GM12891 (cell line): Measurements from ENCODE around the gene ZDHHC1.

Experiments
- DNase-seq: peaks from one replicate; pipeline ENCODE4 v3.0.0; 2011; ENCODE audit warnings: low spot score; ENCODE audit not compliant: insufficient read length
- FAIRE-seq: peaks from 2 replicates; lab custom pipeline; 2011; peaks lifted over from hg19 to GRCh38; lab: Jason Lieb, UNC
- PAX5 ChIP-seq: IDR thresholded peaks from 2 replicates; pipeline ENCODE4 v1.6.1; 2011; ENCODE audit warnings: low read length, moderate library complexity, mild to moderate bottlenecking; ENCODE audit not compliant: insufficient read depth, severe bottlenecking
- POLR2A ChIP-seq: IDR thresholded peaks from 2 replicates; pipeline ENCODE4 v1.6.1; 2011; ENCODE audit warnings: low read depth, low read length, control low read depth
- POLR2AphosphoS5 ChIP-seq: IDR thresholded peaks from 2 replicates; pipeline ENCODE4 v1.6.1; 2011; ENCODE audit warnings: low read depth, low read length, control low read depth
- POU2F2 ChIP-seq: IDR thresholded peaks from 2 replicates; pipeline ENCODE4 v1.6.1; 2011; ENCODE audit warnings: low read depth, mild to moderate bottlenecking, control low read depth, low read length, moderate library complexity
- SPI1 ChIP-seq: IDR thresholded peaks from 2 replicates; pipeline ENCODE4 v1.6.1; 2011; ENCODE audit warnings: low read depth, low read length, control low read depth
- TAF1 ChIP-seq: IDR thresholded peaks from 2 replicates; pipeline ENCODE4 v1.6.1; 2011; ENCODE audit warnings: low read depth, low read length, control low read depth

ZDHHC1 gene

GRCh38 chr16:67430977-67431774 lies 14.9 kb upstream of the ZDHHC1 start, which contains the start of gene HSD11B2:
Gene HSD11B2 (plus strand): TSS chr16:67431121. CDS start chr16:67431249, 128 bp downstream.
- FAIRE-seq (no peak), DNase-seq (peak; percentile 63)
- TF ChIP-seq SPI1: no peak
- TF ChIP-seq POU2F2: no peak
- TF ChIP-seq POLR2A: no peak
- no peak for TF ChIP-seq PAX5
- TF ChIP-seq TAF1: no peak
- TF ChIP-seq POLR2AphosphoS5: no peak

GRCh38 chr16:67430504-67430976 lies 14.3 kb upstream of the ZDHHC1 start:
- TF ChIP-seq PAX5 (no peak), TAF1 (no peak), POU2F2 (no peak), POLR2AphosphoS5 (no peak), POLR2A (no peak), SPI1 (no peak)
- FAIRE-seq (peak; percentile 58), DNase-seq (no peak)

- DNase-seq (no peak), FAIRE-seq (no peak)
- TF ChIP-seq POLR2AphosphoS5 (no peak), TAF1 (no peak), SPI1 (no peak), POLR2A (no peak), PAX5 (no peak), POU2F2 (no peak)
These were observed 13.7 kb upstream of the ZDHHC1 start for GRCh38 chr16:67429799-67430503.

GRCh38 chr16:67429053-67429798 lies 12.9 kb upstream of the ZDHHC1 start:
- FAIRE-seq: no peak

GRCh38 chr16:67428146-67428731 lies 12.0 kb upstream of the ZDHHC1 start:
- peak; percentile 28 for FAIRE-seq
- peak; percentile 68 for DNase-seq
- no peak for TF ChIP-seq TAF1
- no peak for TF ChIP-seq POU2F2
- no peak for TF ChIP-seq PAX5
- no peak for TF ChIP-seq POLR2A
- TF ChIP-seq SPI1: no peak
- TF ChIP-seq POLR2AphosphoS5: no peak

More at GRCh38 chr16:67429053-67429798, 12.9 kb upstream of the ZDHHC1 start:
- no peak for DNase-seq
- TF ChIP-seq POLR2A: no peak
- TF ChIP-seq TAF1: no peak
- no peak for TF ChIP-seq POU2F2
- no peak for TF ChIP-seq POLR2AphosphoS5
- no peak for TF ChIP-seq SPI1
- no peak for TF ChIP-seq PAX5

GRCh38 chr16:67426950-67427349 lies 10.7 kb upstream of the ZDHHC1 start:
- DNase-seq (no peak), FAIRE-seq (no peak)
- TF ChIP-seq POLR2AphosphoS5: no peak
- no peak for TF ChIP-seq SPI1
- TF ChIP-seq POLR2A: no peak
- no peak for TF ChIP-seq POU2F2
- no peak for TF ChIP-seq TAF1
- TF ChIP-seq PAX5: no peak

- TF ChIP-seq POLR2A (no peak), POU2F2 (no peak), PAX5 (no peak), POLR2AphosphoS5 (no peak), TAF1 (no peak), SPI1 (no peak)
- FAIRE-seq (no peak), DNase-seq (no peak)
These were observed 9.7 kb upstream of the ZDHHC1 start for GRCh38 chr16:67426022-67426421.

GRCh38 chr16:67425580-67425979 lies 9.3 kb upstream of the ZDHHC1 start:
- TF ChIP-seq POLR2A (no peak), TAF1 (no peak), PAX5 (no peak), SPI1 (no peak), POLR2AphosphoS5 (no peak), POU2F2 (no peak)
- no peak for FAIRE-seq
- no peak for DNase-seq

- TF ChIP-seq POLR2AphosphoS5 (no peak), POLR2A (no peak), TAF1 (no peak), POU2F2 (no peak), SPI1 (no peak), PAX5 (no peak)
- no peak for FAIRE-seq
These were observed 8.8 kb upstream of the ZDHHC1 start for GRCh38 chr16:67425061-67425460.

More at GRCh38 chr16:67425061-67425460, 8.8 kb upstream of the ZDHHC1 start:
- no peak for DNase-seq
